Aorta (tissue), 4 donors: ENCODE measurements around the gene TCOF1. TPM values are rescaled to one million over a fixed set of nuclear protein-coding genes. Genes with fewer than 3 reads are reported as not detected.

Source experiments
- polyA plus RNA-seq, 2 donors: library from polyadenylated mRNA; stranded (reverse); fragments of 200-250 nt; gene quantifications; one replicate each; pipeline ENCODE4 v1.2.3, GENCODE V29; 2013
- total RNA-seq, 2 donors: library from RNA; stranded (reverse); fragmentation: NEBNext Ultra II Directional; extraction: Animal tissue kit (Norgen Biotek cat#: 25700); gene quantifications; one replicate each; pipeline ENCODE4 v1.2.1, GENCODE V29; 2021
- donor health status: healthy with polysubstance abuse.
- donor health status: Bipolar disorder and iron deficiency.
- donor health status: DM: no; HTN: no; CAD: no.
- donor health status: DM: yes; HTN: yes; CAD: no.

TCOF1 gene
- total and polyA plus RNA-seq, 4 donors: 8.0 to 31.9 (median 27.0) TPM

Other genes with a start within 250 kb of the TCOF1 start
- gene PDGFRB, start 201.9 kb upstream of the TCOF1 start, total RNA-seq: 100 to 1,000 TPM; 217 to 360 TPM
- gene PDGFRB, start 201.9 kb upstream of the TCOF1 start, polyA plus RNA-seq: 100 to 1,000 TPM in 1 of 2 donors, 10 to 100 TPM in 1; 44.0 to 353 TPM
- gene CDX1, start 190.9 kb upstream of the TCOF1 start, total RNA-seq: not detected
- 10 to 100 TPM in 1 of 2 donors, under 1 TPM in 1; 0.69 to 30.2 TPM for gene CDX1, start 190.9 kb upstream of the TCOF1 start, polyA plus RNA-seq
- gene SLC6A7, start 167.6 kb upstream of the TCOF1 start, total RNA-seq: not detected
- gene SLC6A7, start 167.6 kb upstream of the TCOF1 start, polyA plus RNA-seq: under 1 TPM; 0.25 to 0.41 TPM
- gene CAMK2A, start 67.9 kb upstream of the TCOF1 start, total RNA-seq: under 1 TPM; 0.15 to 0.36 TPM
- gene CAMK2A, start 67.9 kb upstream of the TCOF1 start, polyA plus RNA-seq: under 1 TPM in 1 of 2 donors, not detected in 1; 0.13 TPM
- 1 to 10 TPM in 1 of 2 donors, under 1 TPM in 1; 0.91 to 2.7 TPM for gene ARSI, start 54.8 kb upstream of the TCOF1 start, total RNA-seq
- not detected for gene ARSI, start 54.8 kb upstream of the TCOF1 start, polyA plus RNA-seq
- gene CD74, start 55.2 kb downstream of the TCOF1 start, total RNA-seq: 1,000 to 10,000 TPM in 1 of 2 donors, 100 to 1,000 TPM in 1; 677 to 1,639 TPM
- 100 to 1,000 TPM; 114 to 361 TPM for gene CD74, start 55.2 kb downstream of the TCOF1 start, polyA plus RNA-seq
- 1,000 to 10,000 TPM; 1,419 to 1,480 TPM for gene RPS14, start 92.0 kb downstream of the TCOF1 start, total RNA-seq
- 1,000 to 10,000 TPM; 3,586 to 6,043 TPM for gene RPS14, start 92.0 kb downstream of the TCOF1 start, polyA plus RNA-seq
- 100 to 1,000 TPM in 1 of 2 donors, 10 to 100 TPM in 1; 74.0 to 116 TPM for gene NDST1, start 150.4 kb downstream of the TCOF1 start, total RNA-seq
- 10 to 100 TPM; 10.4 to 12.1 TPM for gene NDST1, start 150.4 kb downstream of the TCOF1 start, polyA plus RNA-seq